HG03520 (cell line): ENCODE results near the gene HOXD8.

Experiments
- ATAC-seq: cut with Tn5 transposase; IDR thresholded peaks from one replicate; pipeline ENCODE4 v1.9.1; 2021; ENCODE audit warnings: mild to moderate bottlenecking, moderate library complexity; ENCODE audit not compliant: unreplicated experiment

HOXD8 gene

GRCh38 chr2:176145085-176145969, 15.8 kb downstream of the HOXD8 start:
- ATAC-seq, result no peak

GRCh38 chr2:176146101-176146500, 16.6 kb downstream of the HOXD8 start:
- no peak for ATAC-seq

GRCh38 chr2:176146645-176147044, 17.1 kb downstream of the HOXD8 start:
- no peak for ATAC-seq

- ATAC-seq, result no peak
Observed at GRCh38 chr2:176147210-176147799, 17.8 kb downstream of the HOXD8 start.

- ATAC-seq, result no peak
Observed at GRCh38 chr2:176147800-176148496, 18.4 kb downstream of the HOXD8 start.

- ATAC-seq, result no peak
Observed at GRCh38 chr2:176148751-176149421, 19.4 kb downstream of the HOXD8 start.

GRCh38 chr2:176149481-176149938, 20.0 kb downstream of the HOXD8 start:
- no peak for ATAC-seq

GRCh38 chr2:176149939-176150583, 20.6 kb downstream of the HOXD8 start:
- no peak for ATAC-seq

- ATAC-seq, result no peak
Observed at GRCh38 chr2:176150584-176151441, 21.3 kb downstream of the HOXD8 start.

GRCh38 chr2:176151442-176152287, 22.2 kb downstream of the HOXD8 start, which contains the start of gene HOXD4:
HOXD4 (plus strand) TSS chr2:176151550; CDS start chr2:176151634, 84 bp downstream.
- ATAC-seq, result no peak

GRCh38 chr2:176152350-176153181, 23.1 kb downstream of the HOXD8 start:
- no peak for ATAC-seq

GRCh38 chr2:176154576-176155252, 25.2 kb downstream of the HOXD8 start:
- ATAC-seq, result no peak

GRCh38 chr2:176155356-176156044, 26.0 kb downstream of the HOXD8 start:
- no peak for ATAC-seq

- ATAC-seq, result no peak
Observed at GRCh38 chr2:176156301-176156806, 26.8 kb downstream of the HOXD8 start.

GRCh38 chr2:176156807-176157498, 27.4 kb downstream of the HOXD8 start, which contains the start of gene HOXD3:
HOXD3 (plus strand) TSS chr2:176157307; CDS start chr2:176169115, 11,808 bp downstream.
- no peak for ATAC-seq
